GM21723 (cell line): Measurements from ENCODE around the gene SCAND1.
"Not testable (repeated sequence)": the region's sequence is repeated elsewhere in the genome, so short reads cannot be mapped to it uniquely, and the experiment has no call there.

Source experiments
- ATAC-seq: cut with Tn5 transposase; IDR thresholded peaks from one replicate; pipeline ENCODE4 v1.9.1; 2021; ENCODE audit warnings: mild to moderate bottlenecking, moderate library complexity; ENCODE audit not compliant: unreplicated experiment

SCAND1 gene

DNA sequence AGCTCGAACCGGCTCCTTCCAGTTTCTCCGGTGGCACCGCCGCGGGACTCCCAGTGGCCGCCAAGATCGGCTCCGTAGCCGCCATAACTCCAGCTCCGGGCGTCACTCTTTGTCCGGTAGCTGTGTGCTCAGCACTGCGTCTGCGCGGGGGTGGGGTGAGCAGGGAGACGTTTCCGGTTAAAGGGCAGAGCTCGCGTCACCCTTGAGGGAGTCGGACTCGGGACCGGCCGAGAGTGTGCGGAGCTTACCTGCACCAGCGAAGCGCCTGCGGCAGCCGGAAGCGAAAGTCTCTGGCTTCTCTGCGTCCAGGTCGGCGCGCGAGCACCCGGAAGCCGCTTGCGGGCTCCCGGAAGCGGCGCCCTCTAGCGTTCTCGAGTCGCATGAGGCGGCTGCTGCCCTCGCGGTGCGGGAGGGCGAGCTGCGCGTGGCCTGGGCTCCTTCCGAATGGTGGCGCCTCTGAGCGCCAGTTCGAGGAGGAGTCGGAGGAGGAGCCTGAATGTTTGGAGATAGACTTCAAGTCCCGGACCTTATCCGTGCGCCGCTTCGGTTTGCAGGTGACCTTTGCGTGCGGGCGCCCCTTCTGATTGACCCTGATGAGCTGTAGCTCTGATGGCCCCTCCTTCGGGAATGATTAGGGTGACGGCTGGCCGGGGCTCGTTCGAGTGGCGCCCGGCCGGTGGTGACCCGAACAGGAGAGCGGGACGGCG lies at the start of gene SCAND1:
TSS of gene SCAND1 (minus strand) at position 303 of the 707 bp plus-strand sequence. CDS start at position 85, 218 bp downstream.
- peak; percentile 87 for ATAC-seq

DNA sequence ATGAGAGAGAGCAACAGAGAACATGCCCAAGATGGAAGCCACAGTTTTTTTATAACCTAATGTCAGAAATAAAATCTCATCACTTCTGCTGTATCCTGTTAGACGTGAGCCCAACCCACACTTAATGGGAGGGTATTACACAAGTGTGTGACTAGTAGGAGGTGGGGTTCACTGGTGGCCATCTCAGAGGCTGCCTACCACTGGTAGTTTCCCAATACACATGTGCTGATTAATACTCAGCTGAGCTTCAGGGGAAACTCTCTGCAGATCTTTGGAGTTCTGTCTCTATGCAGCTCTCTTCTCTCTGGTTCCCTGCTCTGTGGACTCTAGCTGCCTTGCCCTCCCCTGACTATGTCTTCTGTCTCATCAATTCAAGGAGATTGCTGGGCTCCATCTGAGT lies 49.7 kb upstream of the SCAND1 start:
- no peak for ATAC-seq

DNA sequence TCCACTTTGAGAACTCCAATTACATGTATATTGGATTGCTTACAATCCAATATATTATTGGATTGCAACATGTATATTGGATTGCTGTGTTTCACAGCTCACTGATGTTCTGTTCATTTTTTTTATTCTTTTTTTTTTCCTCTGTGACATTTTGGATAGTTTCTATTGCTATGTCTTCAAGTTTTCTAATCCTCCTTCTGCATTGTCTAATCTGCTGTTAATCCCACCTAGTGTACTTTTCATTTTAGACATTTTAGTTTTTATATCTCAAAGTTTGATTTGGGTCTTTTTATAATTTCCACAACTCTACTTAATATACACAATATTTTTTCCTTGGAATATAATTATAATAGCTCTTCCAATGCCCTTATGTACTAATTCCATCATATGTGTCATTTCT lies 48.6 kb upstream of the SCAND1 start:
- no peak for ATAC-seq

DNA sequence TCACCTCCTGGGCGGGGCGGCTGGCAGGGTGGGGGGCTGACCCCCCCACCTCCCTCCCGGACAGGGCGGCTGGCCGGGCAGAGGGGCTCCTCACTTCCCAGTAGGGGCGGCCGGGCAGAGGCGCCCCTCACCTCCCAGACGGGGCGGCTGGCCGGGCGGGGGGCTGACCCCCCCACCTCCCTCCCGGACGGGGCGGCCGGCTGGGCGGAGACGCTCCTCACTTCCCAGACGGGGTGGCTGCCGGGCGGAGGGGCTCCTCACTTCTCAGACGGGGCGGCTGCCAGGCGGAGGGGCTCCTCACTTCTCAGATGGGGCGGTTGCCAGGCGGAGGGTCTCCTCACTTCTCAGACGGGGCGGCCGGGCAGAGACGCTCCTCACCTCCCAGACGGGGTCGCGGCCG lies 47.0 kb upstream of the SCAND1 start:
- ATAC-seq = not testable (repeated sequence)

DNA sequence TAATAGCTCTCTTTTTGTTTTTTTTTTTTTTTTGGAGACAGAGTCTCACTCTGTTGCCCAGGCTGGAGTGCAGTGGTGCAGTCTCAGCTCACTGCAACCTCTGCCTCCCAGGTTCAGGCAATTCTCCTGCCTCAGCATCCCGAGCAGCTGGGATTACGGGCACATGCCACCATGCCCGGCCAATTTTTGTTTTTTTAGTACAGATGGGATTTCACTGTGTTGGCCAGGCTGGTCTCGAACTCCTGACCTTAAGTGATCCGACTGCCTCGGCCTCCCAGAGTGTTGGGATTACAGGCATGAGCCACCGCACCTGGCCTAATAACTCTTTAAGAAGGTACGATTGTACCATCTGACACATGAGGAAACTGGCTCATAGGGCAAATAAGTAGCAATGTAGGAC lies 42.2 kb upstream of the SCAND1 start:
- ATAC-seq = not testable (repeated sequence)

DNA sequence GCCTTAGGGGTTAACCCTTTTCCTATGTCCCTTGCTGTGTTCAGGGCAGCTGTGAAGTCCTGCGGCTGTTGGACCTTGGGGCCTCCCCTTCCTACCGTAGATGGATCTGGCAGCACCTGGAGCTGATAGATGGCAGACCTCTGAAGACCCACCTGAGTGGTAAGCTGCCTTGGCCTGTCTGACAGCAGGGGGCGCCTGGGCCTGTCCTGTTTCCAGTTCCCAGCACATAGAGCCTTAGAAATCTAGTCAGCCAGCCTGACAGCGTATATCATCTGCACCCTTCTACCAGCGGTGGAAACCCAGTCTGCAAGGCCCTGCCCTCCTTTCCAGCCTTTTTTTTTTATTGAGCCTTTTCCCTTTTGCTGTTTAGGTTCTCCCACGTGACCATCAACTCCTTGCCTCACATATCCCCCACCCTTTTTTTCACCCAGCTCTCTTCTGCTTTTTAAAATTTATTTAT lies 40.7 kb upstream of the SCAND1 start:
- ATAC-seq = no peak

DNA sequence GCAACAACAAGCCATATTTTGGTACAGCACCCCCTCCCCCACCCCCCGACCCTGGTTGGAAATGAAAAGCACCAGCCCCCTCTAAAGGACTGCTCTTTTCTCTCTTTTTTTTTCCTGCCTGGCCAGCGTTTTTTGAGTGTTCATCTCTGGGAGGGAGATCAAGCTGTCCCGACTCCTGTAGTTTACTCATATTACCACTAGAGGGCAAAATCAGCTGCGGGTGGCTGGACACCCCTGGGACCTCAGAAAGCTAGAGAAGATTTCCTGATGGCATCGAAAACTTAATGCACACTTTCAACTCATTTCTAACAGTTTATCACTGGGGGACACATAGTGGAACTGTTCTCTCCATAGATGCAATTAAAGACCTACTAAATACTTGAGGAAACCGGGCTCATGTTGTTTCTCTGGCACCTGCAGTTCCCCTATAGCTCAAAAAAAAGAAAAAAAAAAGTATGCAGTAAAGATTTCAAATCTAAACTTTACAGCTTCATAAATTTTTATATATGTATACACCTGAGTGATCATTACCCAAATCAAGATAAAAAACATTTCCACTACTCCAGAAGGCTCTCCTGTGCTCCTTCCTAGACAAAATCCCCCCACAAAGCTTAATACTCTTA lies 38.5 kb upstream of the SCAND1 start:
- ATAC-seq = no peak

DNA sequence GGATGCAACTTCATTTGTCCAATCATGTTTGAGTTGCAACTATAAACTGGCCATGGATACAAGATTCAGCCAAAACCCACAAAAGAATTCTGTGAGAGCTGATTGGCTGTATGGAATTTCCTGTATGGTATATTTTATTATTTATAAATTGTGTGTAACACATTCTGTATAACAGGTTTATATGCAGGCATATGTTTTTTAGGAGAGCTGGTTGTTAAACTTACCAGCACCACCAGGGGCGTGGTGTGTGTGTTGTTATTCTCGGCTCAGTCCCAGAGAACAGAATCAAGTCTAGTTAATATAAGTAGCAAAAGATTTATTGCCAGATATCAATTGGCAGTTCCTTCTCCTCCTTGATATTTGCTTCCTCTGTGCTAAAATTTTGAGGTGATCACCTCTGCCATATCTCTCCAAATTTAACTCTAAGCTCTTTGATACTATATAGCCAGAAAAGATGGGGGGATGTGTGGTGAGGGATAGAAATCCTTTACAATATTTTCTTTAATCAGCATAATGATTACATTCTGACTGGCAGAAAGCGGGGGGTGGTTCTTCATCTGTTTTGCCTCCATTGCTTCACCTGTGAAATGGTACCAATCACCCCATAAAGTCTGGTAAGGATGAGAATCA lies 37.0 kb upstream of the SCAND1 start:
- no peak for ATAC-seq

DNA sequence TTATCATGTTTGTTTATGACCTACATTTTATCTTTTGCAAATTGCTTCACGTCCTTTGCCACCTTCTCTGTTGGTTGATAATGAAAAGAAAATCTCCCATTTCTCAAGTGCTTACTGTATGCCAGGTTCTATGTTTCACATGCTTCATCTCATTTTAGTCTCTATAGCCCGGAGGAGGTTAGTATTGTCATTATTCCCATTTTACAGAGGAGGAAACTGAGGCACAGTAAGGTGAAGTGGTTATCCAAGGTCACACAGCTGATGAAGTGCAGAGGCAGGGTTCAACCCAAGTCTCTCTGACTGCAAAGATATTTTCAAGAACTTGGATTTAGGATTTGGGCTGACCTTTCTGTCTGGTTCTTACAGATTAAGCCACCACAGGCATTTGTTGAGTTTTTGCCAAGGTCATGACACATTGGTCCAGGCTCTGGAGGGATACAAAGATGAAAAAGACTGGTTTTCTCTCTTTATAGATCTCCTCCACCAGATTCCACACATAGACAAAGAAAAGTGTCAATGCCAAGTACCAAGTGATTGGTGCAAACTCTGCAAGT lies 34.7 kb upstream of the SCAND1 start:
- ATAC-seq = no peak

DNA sequence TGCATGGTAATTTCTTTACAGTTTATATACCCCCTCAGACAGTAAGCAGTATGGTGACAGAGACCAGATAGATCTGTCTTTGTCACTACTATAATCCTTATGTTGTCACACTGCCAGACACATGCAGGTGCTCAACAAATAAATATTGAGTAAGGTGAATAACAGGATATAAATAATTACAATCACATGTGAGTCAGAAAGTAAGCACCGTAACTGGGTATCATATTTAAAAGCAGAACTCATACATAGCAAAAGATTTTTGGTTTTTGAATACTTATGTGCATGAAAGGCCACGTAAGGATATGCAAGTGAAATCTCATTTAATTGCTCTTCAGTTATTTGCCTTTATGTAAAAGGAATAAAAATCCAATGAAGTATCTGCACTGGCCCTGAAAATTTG lies 31.5 kb upstream of the SCAND1 start:
- no peak for ATAC-seq

DNA sequence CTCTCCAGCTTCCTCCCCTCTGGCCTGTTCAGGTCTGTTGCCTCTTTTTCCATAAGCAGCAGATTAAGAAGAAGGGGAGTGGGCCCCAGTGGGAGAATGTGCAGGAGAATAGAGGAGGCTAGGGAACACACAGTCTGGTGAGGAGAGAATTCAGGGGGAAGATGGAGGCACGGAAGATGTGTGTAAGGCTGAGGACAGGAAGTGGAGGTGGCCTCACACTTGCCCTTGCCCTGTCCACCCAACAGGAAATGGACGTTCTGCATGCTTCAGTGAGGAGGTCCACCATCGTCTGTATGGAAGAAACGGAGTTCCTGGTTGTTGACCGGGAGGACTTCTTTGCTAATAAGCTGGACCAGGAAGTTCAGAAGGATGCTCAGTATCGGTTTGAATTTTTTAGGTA lies 30.1 kb upstream of the SCAND1 start:
- ATAC-seq = no peak

DNA sequence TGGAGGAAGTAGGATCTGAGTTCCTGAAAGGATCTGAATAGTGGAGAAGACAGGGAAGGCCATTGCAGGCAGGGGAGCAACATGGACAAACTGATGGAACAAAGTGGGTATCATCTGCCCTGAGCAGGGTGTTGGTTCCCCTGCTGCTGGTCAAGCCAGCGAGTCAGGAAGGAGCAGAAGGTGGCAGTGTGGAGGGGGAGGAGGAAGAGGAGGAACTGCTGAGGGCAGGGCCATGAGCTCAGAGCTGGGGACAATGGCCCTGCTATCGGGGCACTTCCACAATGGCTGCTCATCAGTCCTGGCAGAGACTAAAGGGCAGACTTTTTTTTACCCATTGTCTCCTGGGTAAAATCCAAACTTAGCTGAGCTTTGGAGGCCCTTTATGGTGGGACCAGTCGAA lies 27.7 kb upstream of the SCAND1 start:
- no peak for ATAC-seq

DNA sequence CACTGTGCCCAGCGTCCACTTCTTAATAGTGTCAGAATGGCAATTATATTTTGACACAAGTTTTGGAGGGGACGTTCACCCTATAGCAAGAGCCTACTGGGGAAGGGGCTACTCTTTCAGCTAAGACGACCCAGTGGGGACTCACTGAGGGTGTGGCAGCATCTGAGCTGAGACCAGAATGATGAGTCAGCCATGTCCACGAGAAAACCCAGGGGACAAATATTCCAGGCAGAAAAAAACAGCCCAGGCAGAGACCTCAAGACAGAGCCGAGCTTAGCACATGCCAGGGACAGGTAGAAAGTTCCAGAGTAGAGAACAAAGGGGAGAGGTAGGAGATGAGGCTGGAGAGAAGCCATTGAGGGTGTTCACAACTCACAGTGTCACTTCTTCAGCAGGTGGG lies 25.2 kb upstream of the SCAND1 start:
- no peak for ATAC-seq

DNA sequence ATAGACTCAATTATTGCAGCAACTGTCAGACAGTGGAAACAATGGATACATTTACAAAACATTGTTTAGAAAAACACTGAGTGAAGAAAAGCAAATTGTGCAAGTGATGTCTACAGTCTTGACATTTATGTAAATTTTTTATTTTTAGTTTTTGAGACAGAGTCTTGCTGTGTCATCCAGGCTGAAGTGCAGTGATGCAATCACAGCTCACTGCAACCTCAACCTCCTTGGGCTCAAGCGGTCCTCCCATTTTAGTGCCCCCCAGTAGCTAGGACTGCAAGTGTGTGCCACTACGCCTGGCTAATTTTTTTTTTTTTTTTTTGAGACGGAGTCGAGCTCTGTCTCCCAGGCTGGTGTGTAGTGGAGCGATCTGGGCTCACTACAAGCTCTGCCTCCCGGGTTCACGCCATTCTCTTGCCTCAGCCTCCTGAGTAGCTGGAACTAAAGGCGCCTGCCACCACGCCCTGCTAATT lies 23.8 kb upstream of the SCAND1 start:
- ATAC-seq = no peak

DNA sequence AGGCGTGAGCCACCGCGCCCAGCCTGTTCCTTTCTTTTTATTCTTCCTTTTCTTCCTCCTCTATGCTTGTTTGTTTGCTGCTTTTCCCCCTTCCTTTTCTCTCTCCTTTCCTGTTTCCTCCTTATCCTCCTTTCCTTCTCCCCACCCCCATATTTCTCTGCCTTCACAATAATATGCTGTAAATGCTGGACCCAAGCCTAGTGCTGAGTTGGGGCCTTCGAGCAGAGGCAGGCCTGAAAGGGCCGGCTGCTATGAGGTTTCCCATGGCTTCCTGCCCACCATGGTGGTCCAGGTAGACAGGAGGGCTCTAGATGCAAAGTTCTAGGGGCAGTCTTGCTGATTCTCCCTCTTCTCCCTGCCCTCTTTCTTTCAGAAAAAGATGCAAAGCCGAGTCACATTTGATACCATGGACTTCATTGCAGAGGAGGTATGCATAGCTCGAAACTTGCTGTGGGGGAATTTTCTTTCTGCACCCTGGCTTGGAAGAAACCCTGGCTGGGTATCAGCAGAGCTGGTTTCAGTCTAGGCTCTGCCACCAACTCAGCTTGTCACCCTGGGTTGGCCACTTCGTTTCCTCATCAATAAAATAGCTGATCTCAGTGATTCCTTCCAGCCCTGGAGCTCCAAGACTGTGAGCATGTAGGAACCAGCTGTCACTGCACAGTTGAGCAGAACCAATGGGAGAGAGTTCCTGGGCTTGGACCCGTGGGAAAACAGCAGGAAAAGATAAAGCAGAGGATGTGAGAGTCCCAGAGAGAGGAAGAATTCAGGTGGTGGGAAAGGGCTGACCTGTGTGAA lies 21.5 kb upstream of the SCAND1 start:
- ATAC-seq = no peak

DNA sequence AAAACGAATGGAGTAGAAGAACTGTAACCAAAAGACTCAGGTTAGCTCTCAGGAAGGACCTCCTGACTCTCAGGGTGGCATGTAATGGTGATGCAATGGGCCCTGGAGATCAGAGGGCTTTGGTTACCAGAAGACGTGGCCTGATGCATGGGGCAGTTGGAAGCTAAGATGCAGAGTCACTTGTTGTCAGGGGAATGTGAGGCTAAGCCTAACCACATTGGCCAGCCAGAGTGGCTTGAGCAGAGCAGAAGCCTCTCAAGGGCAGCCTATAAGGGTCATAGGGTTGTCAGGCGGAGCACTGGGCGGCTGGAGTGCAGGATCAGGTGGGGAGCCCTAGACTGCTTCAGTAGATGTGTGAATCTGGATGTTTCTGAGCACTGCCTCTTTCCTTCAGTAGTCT lies 20.0 kb upstream of the SCAND1 start:
- ATAC-seq = no peak

DNA sequence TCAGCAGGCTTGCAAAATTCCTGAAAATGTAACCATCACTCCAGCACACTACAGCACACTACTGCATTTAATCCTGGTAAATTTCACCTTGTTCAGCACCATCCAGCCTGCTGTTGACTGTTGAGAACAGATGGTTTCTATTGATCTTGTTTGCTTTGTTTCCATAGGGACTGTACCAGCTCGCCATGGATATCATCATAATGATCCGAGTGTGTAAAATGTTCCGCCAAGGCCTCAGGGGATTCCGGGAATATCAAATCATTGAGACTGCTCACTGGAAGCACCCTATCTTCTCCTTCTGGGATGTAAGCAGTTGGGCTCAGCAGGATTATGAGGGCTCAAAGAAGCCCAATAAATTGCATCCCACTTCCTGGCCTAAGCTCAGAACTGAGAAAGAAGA lies 18.2 kb upstream of the SCAND1 start:
- ATAC-seq = no peak

DNA sequence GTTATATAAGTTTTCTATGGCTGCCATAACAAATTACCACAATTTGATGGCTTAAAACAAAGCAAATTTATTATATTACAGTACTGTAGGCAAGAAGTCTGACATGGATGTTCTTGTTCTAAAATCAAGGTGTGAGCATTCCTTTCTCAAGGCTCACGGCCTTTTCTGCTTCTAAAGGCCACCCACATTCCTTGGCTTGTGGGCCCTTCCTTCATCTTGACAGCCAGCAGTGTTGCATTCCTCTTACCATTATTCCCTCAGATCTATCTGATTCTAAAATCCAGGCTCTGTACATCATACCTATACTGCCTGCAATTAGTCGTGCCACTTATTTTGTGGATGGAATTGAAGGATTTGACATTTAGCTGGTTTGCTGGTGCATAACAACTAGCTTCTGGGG lies 17.7 kb upstream of the SCAND1 start:
- no peak for ATAC-seq

DNA sequence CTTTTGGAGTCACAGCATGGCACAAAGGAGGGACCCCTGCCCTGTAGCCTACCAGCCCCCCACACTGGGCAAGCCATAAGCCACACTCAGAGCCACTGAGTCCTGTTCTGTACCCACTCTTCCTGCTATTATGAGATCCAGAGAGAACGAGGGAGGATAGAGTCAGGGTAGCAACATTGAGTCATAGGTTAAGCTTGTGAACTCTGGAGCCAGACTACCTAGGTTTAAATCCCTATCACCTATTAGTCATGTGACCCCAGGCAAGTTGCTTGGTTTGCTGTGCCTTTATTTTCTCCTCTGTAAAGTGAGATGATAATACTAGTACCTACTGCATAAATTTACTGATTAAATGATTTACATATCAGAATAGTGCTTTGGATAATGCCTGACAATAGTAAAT lies 14.6 kb upstream of the SCAND1 start:
- no peak for ATAC-seq

DNA sequence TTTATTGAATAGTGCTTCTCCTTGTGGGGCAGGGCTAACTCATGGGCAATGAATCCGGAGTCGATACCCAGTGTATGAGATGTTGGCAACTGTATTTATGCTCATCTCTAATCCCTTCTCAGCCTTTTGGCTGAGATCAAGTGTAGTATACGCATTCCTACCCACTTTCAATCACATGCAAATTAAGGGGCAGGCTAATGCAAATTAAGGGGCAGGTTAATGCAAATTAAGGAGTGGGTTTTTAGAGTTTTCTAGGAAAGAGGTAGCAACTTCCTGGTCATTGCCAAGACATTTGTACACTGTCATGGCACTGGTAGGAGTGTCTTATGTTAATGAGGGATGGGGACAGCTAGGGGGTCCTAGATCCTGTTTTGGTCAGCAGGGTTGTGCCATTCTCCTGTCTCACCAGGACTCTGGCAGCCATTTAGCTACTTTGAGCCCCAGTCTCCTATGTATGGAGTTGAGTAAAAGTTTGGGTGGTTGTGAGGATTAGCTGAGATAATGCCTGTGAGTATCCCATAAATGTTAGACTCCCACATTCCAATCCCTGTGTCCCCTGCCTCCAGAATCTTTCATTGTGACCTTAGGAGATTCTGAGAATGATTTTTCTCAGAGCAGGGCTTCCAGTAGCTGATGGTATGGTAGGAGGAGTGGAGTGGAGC lies 13.8 kb upstream of the SCAND1 start, which contains the start of gene CNBD2:
TSS of gene CNBD2 (plus strand) at position 612 of the 662 bp plus-strand sequence. CDS start 173 bp downstream, outside the sequence.
- ATAC-seq = no peak
